Activated CD8-positive, alpha-beta memory T cell treated with anti-CD3 and anti-CD28 coated beads for 24 hours (primary cell): ENCODE results near the gene MRPS34.

ENCODE experiments used
- DNase-seq: peaks from one replicate; pipeline ENCODE4 v3.0.0-alpha.2; 2020

MRPS34 gene

DNA sequence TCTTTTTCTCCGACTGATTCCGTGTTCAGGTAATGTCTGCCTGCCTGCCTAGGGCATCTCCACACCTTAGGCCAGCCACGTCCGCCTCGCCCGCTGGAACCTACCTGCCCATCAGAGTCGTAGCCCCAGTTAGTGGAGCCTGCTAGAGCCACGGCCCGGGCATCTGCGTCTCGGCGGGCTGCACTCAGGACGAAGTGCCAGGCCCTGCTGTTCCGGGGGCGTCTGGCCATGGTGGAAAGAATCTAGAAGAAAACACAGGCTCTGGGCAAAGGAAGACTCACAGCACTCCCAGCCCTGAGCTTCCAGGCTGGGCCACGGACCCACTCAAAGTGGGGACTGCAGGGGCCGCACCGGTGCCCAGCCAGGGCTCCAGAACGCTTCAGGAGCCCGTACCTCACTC is 8.3 kb upstream of the MRPS34 start:
- no peak for DNase-seq

- DNase-seq: no peak
Observed at GRCh38 chr16:1780677-1781072, 7.7 kb upstream of the MRPS34 start.

DNA sequence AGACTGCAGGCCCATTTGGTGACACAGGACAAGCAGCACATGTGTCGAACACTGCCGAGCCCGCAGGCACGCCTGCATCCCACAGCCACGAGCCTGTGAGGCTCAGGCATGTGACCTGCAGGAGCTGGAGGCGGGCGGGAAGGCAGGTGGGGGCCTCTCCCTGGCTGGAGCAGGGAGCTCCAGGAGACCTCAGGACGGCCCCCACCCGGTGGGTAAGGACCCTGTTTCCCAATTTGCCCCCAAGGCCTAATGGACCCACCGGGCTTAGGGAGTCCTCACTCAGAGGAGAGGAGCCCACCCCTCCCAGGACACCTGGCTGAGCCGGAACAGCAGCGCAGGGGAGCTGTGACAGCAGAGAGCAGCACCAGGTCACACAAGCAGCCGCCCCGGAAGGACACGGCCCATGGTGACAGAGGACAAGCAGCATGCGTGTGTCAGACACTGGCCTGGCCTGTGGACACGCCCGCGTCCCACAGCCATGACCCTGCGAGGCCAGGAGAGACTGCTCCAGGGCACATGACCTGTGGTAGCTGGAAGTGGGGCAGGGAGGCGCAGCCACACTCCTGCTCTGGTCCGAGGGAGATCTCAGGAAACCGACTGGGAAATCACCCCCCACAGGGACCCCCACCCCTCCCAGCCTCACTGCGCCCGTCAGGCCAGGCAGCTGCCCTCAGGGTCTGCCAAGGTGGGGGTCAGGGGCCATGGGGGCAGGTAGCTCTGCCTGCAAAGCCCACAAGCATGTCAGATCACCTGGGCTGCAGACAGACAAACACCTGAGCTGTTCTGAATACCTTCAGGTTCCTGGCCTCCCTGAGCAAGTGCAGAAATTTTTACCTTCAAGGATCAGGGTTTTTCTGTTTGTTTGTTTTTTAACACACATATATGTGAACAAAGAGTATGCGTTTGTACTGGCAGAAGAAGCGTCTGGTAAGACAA is 7.1 kb upstream of the MRPS34 start:
- DNase-seq: no peak

GRCh38 chr16:1779234-1779701 is 6.3 kb upstream of the MRPS34 start:
- no peak for DNase-seq

- no peak for DNase-seq
Observed at GRCh38 chr16:1778200-1779179, 5.6 kb upstream of the MRPS34 start.

DNA sequence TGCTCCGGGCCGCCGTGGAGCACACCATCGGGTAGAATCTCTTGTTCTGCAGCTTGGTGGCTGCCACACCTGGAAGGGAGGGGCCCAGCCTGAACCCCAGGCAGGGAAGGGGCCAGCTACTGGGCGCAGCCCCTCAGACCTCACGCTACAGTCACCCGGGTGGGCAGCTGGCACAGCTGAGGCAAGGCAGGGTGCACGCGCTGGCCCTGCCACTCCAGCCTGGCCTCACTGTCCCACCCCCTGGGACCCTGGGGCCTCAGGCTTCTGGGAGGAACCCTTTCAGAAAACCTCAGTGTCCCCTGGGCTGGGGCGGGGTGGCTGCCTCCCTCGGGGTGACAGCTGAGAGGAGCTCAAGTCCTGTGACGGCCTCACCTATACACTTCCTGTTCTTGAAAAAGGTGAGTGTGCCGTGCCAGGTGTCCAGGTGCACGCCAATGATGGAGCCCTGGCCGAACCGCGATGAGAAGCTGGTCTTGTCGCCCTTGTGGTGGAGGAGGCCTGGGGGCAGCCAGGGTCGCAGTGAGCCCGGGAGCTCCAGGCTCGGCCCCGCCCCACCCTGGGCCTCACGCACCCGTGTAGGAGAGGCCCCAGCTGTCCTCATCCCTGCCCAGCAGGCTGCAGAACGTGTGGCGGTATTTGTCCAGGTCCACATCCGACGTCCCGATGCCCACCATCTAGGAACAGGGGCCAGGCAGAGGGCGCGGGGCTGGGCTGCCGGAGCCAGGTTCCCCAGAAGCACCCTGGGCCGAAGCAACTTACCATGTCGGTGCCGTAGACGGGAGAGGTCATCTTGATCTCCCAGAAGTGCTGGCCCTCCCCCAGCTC is 4.7 kb upstream of the MRPS34 start:
- no peak for DNase-seq

GRCh38 chr16:1776991-1777374 is 4.0 kb upstream of the MRPS34 start:
- DNase-seq: no peak

- no peak for DNase-seq
Observed at GRCh38 chr16:1776672-1776955, 3.7 kb upstream of the MRPS34 start.

DNA sequence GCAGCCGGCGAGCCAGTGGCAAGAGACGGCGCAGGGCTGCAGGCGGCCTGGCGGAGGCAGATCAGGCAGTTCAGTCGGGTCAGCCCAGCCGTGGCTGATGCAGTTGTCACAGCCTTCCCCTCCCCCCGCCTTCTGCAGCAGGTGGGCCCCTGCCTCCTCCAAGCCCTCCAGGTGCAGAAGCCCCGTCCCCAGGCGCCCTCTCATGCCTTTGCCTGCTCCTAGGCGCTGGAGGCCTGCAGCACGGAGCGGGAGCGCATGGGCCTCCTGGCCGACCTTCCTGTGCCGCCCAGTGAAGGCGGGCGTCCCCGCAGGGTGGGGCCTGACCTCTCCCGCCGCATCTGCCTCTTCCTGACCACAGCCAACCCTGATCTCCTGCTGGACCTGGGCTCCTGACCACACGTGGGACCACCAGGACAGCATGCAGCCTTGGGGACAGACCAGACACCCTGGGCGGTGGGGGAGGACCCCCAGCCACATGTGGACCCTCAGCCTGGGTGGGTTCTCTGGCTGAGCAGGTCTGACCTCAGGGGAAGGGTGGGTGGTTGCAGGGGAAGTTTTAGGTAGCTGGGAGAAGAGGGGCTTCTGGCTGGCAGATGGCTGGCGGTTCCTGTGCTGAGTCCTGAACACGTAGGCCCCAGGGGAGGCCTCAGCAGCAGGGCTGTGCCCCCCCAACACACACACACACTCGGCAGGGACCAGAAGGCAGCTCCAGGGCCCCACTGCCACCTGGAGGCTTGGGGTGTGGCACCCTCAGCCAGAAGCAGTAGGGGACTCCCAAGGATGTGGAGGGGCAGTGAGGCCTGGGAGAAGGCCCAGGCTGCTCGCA is 3.1 kb upstream of the MRPS34 start:
- DNase-seq: no peak

- no peak for DNase-seq
Observed at GRCh38 chr16:1775006-1775845, 2.3 kb upstream of the MRPS34 start.

GRCh38 chr16:1774448-1774780 is 1.5 kb upstream of the MRPS34 start:
- DNase-seq: no peak

- no peak for DNase-seq
Observed at GRCh38 chr16:1773703-1774447, 941 bp upstream of the MRPS34 start.

DNA sequence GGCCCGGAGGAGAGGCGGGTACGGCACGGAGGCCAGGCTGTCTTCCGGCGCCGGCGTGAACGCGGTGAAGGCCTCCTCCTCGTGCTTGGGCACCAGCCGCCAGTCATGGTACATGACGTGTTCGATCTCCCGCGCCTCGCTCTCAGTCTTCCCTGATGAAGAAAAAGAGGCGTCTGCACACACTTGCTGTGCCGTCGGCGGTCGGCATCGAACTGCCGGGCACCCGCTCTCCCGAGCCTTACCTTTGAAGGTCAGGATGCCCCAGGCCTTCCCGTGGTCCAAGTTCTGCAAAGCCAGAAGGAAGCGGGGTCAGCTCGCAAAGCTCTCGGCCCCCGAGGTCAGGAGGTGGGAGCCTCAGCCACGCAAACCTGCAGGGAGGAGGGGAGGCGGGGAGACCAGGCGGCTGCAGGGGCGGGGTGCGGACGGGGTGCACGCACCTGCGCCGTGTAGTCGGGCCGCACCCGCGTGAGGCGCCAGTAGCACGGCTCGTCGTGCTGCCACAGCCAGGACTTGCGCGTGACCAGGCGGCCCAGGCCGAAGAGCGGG is 499 bp downstream of the MRPS34 start, which contains the start of gene EME2:
Gene EME2 (plus strand): TSS at position 449 of the 546 bp plus-strand sequence. CDS start 418 bp downstream, outside the sequence.
- DNase-seq: peak; percentile 85

DNA sequence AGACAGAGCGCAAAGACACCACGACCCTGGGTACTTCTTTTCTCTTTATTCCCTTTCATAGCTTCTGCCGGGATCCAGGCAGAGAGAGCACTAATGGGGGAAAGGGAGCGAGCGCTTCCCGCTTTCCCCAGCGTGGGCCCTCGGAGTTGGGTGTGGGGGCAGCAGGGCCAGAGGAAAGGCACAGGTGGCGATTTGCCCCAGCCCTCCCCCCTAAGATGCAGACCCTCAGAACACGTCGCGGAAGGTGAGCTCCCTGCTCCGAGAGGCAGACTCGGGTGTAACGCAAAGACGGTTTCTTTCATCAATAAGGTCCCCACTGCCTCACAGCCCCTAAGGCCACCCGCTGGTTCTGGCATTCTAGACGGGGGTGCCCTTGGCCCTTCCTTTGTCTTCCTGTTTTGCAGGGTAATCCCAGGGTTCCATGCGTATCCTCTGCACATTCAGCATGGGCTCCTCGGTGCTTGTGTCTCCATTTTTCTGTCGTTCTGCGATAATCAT is 1.0 kb downstream of the MRPS34 start:
- no peak for DNase-seq

DNA sequence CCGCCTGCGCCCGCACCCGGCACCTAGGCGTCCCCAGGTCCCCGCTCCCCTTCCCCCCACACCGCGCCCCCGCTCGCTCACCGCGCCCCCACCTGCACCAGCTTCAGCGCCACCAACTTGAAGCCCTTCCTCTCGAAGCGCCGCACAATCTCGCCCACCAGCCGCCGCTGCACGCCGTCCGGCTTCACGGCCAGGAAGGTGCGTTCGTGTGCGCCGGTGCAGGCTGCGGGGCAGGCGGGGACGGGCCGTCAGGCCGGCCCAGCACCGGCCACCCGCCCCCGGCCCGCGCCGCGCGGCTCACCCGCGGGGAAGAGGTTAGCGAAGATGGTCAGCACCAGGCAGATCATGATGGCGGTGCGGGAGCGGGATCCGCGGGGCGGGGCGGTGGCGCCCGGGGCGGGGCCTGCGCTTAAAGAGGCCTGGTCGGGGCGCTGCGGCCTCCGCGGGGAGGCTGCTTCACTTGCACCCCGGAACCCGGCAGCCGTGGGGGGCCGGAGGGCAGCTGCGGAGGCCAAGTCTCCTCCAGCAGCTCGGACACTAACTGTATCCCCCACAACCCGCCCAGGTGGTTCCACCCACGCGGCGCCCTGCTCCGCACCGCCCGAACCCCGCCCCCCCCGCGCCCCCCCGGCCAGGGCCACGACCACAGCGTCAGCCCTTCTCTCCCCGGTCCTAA is 1.6 kb downstream of the MRPS34 start, which contains the start of gene NME3:
Gene NME3 (minus strand): TSS at position 356 of the 676 bp plus-strand sequence. CDS start 9 bp downstream, at position 347.
- DNase-seq: peak; percentile 91

DNA sequence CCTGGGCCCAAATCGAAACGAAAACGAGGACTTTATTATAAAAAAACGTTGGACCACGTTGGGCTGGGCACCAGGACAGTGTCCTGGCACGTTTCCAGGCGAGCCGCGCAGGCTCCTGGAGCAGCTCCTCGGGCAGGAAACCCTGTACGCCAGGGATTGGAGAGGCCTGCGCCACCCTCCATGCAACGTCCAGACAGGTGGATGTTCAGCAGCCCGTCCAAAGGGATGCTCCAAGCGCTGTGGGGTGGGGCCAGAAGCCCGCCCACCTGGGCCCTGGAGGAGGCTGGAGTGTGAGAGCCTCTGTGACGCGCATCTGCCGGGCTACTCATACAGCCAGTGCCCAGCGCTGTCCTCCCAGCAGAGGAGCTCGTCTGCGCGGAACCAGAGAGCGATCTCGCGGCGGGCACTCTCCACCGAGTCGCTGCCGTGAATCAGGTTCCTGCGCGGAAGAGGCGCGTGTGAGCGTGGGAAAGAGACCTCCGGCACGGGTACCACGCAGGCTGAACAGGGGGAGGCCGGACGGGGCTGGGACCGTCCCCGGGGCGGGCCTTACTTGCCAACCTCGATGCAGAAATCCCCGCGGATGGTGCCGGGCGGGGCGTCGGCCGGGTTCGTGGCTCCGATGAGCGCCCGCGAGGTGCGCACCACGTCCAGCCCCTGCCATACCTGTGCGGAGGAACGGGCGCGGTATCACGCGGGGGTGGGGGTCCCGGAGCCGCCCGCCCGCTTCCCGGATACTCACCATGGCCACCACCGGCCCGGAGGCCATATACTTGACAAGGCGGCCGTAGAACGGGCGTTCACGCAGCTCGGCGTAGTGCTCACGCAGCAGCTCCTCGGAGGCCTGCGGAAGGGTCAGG is 2.4 kb downstream of the MRPS34 start:
- peak; percentile 84 for DNase-seq

DNA sequence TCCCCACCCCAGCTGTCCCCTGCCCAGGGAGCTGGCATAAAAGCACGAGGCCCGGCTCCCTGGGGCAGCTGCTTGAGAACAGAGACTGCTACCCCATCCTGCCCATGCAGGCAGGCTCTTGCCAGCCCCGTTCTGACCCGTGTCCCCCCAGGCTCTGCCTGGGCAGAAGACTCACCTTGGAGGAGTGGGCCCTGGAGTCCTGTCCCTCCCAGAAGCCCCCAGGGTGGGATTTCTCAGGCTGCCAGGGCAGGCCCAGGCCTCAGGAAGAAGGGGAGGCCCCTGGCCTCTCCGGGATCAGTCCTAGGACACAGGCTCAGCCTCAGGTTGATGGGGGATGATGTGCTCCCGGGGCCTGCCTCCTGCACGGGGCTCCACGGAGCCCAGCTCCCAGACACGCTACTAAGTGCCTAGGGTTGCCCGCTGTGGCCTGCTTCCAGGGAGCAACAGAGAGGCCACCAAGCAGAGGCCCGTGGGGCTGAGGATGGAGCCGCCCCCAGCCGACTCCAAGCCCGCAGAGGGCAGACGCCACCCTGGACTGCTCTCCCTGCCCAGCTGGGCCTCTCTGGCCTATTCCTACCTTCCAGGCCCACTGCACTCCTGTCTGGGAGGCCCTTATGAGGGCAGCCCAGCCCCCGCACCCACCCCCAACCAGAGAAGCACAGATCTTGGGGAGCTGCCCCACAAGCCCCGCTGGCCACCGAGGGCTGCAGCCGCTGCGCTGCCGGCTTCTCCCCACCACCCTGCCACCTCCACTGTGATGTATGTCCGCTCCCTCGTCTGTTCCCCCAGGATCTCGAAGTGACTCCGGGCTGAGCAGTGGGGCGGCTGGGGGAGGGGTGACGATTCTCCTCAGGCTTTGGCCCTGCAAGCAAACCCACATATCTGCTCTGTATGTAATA is 3.3 kb downstream of the MRPS34 start:
- no peak for DNase-seq
